Uterus (tissue), 2 donors: ENCODE measurements around the gene ACVR1B.

Experiments used
- CTCF ChIP-seq, 4 experiments: fragments of 200-600 bp in 2 of 4; fragments of 450-650 bp in 2 of 4; sonication (generic) in 2 of 4; IDR thresholded peaks; one replicate each; pipeline ENCODE4 v1.5.1; 2016 to 2019; ENCODE audit warnings: antibody characterized with exemption in 4 of 4, mild to moderate bottlenecking in 2 of 4, moderate library complexity in 1 of 4
- POLR2A ChIP-seq, 2 donors: fragments of 450-650 bp; IDR thresholded peaks; one replicate each; pipeline ENCODE4 v1.6.1; 2016; ENCODE audit warnings: antibody characterized with exemption in 2 of 2, mild to moderate bottlenecking in 1 of 2, moderate library complexity in 1 of 2

- TF ChIP-seq CTCF (IDR thresholded peaks at IDR 0.05) (no peak), POLR2A (IDR thresholded peaks at IDR 0.05) (peak; percentile 28 to 51)
Observed at GRCh38 chr12:52010152-52010622, 58.7 kb downstream of the ACVR1B start.
